Nephron (organoid): ENCODE data around the gene ADAM8.
"Not testable (repeated sequence)": the region's sequence is repeated elsewhere in the genome, so short reads cannot be mapped to it uniquely, and the experiment has no call there.

Experiments used
- H3K27ac Mint-ChIP-seq, 3 experiments: 2 replicates each; pipeline ENCODE4 v1.8.0; 2020; ENCODE audit warnings: mixed read lengths in 3 of 3, mild to moderate bottlenecking in 2 of 3, moderate library complexity in 1 of 3
- H3K27me3 Mint-ChIP-seq: 2 replicates; pipeline ENCODE4 v1.8.0; 2021; ENCODE audit warnings: low read depth, mild to moderate bottlenecking, moderate library complexity, mixed read lengths
- H3K36me3 Mint-ChIP-seq: 2 replicates; pipeline ENCODE4 v1.8.0; 2020; ENCODE audit warnings: low read depth, mixed read lengths
- H3K4me1 Mint-ChIP-seq: 2 replicates; pipeline ENCODE4 v1.8.0; 2020; ENCODE audit warnings: mixed read lengths
- H3K4me3 Mint-ChIP-seq, 3 experiments: 2 replicates each; pipeline ENCODE4 v1.8.0; 2020; ENCODE audit warnings: mild to moderate bottlenecking in 3 of 3, mixed read lengths in 3 of 3, moderate library complexity in 2 of 3
- H3K9me3 Mint-ChIP-seq: 2 replicates; pipeline ENCODE4 v1.8.0; 2020; ENCODE audit warnings: mixed read lengths
- CTCF ChIP-seq, 3 experiments: fragments of 200-600 bp; sonication (generic); IDR thresholded peaks; one replicate each; pipeline ENCODE4 v1.5.0; 2021; ENCODE audit warnings: antibody characterized with exemption in 3 of 3; ENCODE audit not compliant: unreplicated experiment in 3 of 3

ADAM8 gene

GRCh38 chr10:133276435-133277201, at the start of gene ADAM8:
Gene ADAM8 (minus strand): TSS chr10:133276868. CDS start chr10:133276817, 51 bp downstream.
- no peaks in the 10 kb centered on the region for H3K36me3 Mint-ChIP-seq
- H3K27ac Mint-ChIP-seq, result no peak within 1 kb of the TSS
- H3K9me3 Mint-ChIP-seq, result no peaks in the 10 kb centered on the region
- no peak for TF ChIP-seq CTCF (IDR thresholded peaks at IDR 0.05; ENCODE audit: unreplicated experiment in 3 of 3)
- peaks cover 15% of the 10 kb centered on the region for H3K27me3 Mint-ChIP-seq
- no peaks in the 10 kb centered on the region for H3K4me1 Mint-ChIP-seq
- H3K4me3 Mint-ChIP-seq, result no peak within 1 kb of the TSS

GRCh38 chr10:133326223-133326551, 49.5 kb upstream of the ADAM8 start:
- Mint-ChIP-seq H3K27ac (no peak overlapping the region), H3K4me1 (peaks cover 15% of the 10 kb centered on the region), H3K9me3 (no peaks in the 10 kb centered on the region), H3K27me3 (peaks cover 66% of the 10 kb centered on the region), H3K4me3 (peak overlapping the region; percentile 37 to 61 (median 59)), H3K36me3 (no peaks in the 10 kb centered on the region)
- TF ChIP-seq CTCF (IDR thresholded peaks at IDR 0.05; ENCODE audit: unreplicated experiment in 3 of 3), result no peak

- peaks cover 15% of the 10 kb centered on the region for H3K4me1 Mint-ChIP-seq
- no peak for TF ChIP-seq CTCF (IDR thresholded peaks at IDR 0.05; ENCODE audit: unreplicated experiment in 3 of 3)
- no peak overlapping the region for H3K27ac Mint-ChIP-seq
- H3K36me3 Mint-ChIP-seq, result no peaks in the 10 kb centered on the region
- H3K27me3 Mint-ChIP-seq, result peaks cover 61% of the 10 kb centered on the region
- peak overlapping the region; percentile 76 to 82 (median 82) for H3K4me3 Mint-ChIP-seq
- no peaks in the 10 kb centered on the region for H3K9me3 Mint-ChIP-seq
Measured at GRCh38 chr10:133325440-133326222, 49.0 kb upstream of the ADAM8 start.

GRCh38 chr10:133324857-133325260, 48.2 kb upstream of the ADAM8 start:
- H3K4me1 Mint-ChIP-seq, result peaks cover 15% of the 10 kb centered on the region

GRCh38 chr10:133324198-133324792, 47.6 kb upstream of the ADAM8 start:
- H3K4me1 Mint-ChIP-seq, result peaks cover 11% of the 10 kb centered on the region
- no peak overlapping the region for H3K27ac Mint-ChIP-seq
- H3K36me3 Mint-ChIP-seq, result no peaks in the 10 kb centered on the region
- H3K4me3 Mint-ChIP-seq, result peak overlapping the region in 2 of 3 experiments; percentile 23 to 52
- peaks cover 5% of the 10 kb centered on the region for H3K9me3 Mint-ChIP-seq
- TF ChIP-seq CTCF (IDR thresholded peaks at IDR 0.05; ENCODE audit: unreplicated experiment in 3 of 3), result no peak
- H3K27me3 Mint-ChIP-seq, result peaks cover 57% of the 10 kb centered on the region

More at GRCh38 chr10:133324857-133325260, 48.2 kb upstream of the ADAM8 start:
- Mint-ChIP-seq H3K4me3 (no peak overlapping the region), H3K27me3 (peaks cover 60% of the 10 kb centered on the region), H3K27ac (no peak overlapping the region), H3K9me3 (peaks cover 5% of the 10 kb centered on the region), H3K36me3 (no peaks in the 10 kb centered on the region)
- no peak for TF ChIP-seq CTCF (IDR thresholded peaks at IDR 0.05; ENCODE audit: unreplicated experiment in 3 of 3)

GRCh38 chr10:133322064-133322709, 45.5 kb upstream of the ADAM8 start:
- not testable (repeated sequence) for H3K9me3 Mint-ChIP-seq, H3K36me3 Mint-ChIP-seq, H3K4me1 Mint-ChIP-seq
- Mint-ChIP-seq H3K4me3 (peak overlapping the region in 1 of 3 experiments; percentile 45), H3K27ac (peak overlapping the region in 1 of 3 experiments; percentile 63), H3K27me3 (peaks cover 41% of the 10 kb centered on the region)

- not testable (repeated sequence) for H3K36me3 Mint-ChIP-seq, H3K9me3 Mint-ChIP-seq, H3K4me3 Mint-ChIP-seq, H3K4me1 Mint-ChIP-seq, H3K27ac Mint-ChIP-seq
- peaks cover 33% of the 10 kb centered on the region for H3K27me3 Mint-ChIP-seq
Measured at GRCh38 chr10:133320852-133321422, 44.3 kb upstream of the ADAM8 start.
